CD4-positive, alpha-beta T cell treated with Interleukin-6 for 4 hours (primary cell): Measurements from ENCODE around the gene ZNF570.

ENCODE experiments used
- DNase-seq: peaks from one replicate; pipeline ENCODE4 v3.0.0-alpha.2; 2020; ENCODE audit warnings: mixed read lengths

ZNF570 gene

GRCh38 chr19:37468961-37469777 lies at the start of gene ZNF570:
TSS of gene ZNF570 (plus strand) at chr19:37469356. CDS start at chr19:37470355, 999 bp downstream.
- DNase-seq: peak; percentile 89

- DNase-seq: no peak
These were observed 16.5 kb upstream of the ZNF570 start for GRCh38 chr19:37452500-37453245.

- no peak for DNase-seq
These were observed 2.8 kb upstream of the ZNF570 start for GRCh38 chr19:37466277-37466797.

GRCh38 chr19:37466798-37467607 lies 2.2 kb upstream of the ZNF570 start, which contains the start of gene ZNF569:
TSS of gene ZNF569 (minus strand) at chr19:37467444. CDS start at chr19:37444921, 22,523 bp downstream.
- DNase-seq: peak; percentile 90

GRCh38 chr19:37467608-37468090 lies 1.5 kb upstream of the ZNF570 start:
- no peak for DNase-seq

- DNase-seq: no peak
These were observed 1.1 kb downstream of the ZNF570 start for GRCh38 chr19:37470216-37470615.

GRCh38 chr19:37472165-37472564 lies 3.0 kb downstream of the ZNF570 start:
- no peak for DNase-seq

- no peak for DNase-seq
These were observed 15.4 kb downstream of the ZNF570 start for GRCh38 chr19:37484406-37485168.

GRCh38 chr19:37492213-37492612 lies 23.1 kb downstream of the ZNF570 start:
- DNase-seq: no peak

- no peak for DNase-seq
These were observed 36.8 kb downstream of the ZNF570 start for GRCh38 chr19:37505958-37506386.

GRCh38 chr19:37506387-37507166 lies 37.4 kb downstream of the ZNF570 start, which contains the start of gene ZNF793:
TSS of gene ZNF793 (plus strand) at chr19:37506939. CDS start at chr19:37523440, 16,501 bp downstream.
- DNase-seq: peak; percentile 84

- no peak for DNase-seq
These were observed 38.0 kb downstream of the ZNF570 start for GRCh38 chr19:37507167-37507464.

- DNase-seq: no peak
These were observed 42.0 kb downstream of the ZNF570 start for GRCh38 chr19:37511186-37511585.

- DNase-seq: no peak
These were observed 42.7 kb downstream of the ZNF570 start for GRCh38 chr19:37511821-37512220.

- no peak for DNase-seq
These were observed 44.2 kb downstream of the ZNF570 start for GRCh38 chr19:37513397-37513796.

GRCh38 chr19:37519890-37520289 lies 50.7 kb downstream of the ZNF570 start:
- no peak for DNase-seq

GRCh38 chr19:37537391-37537947 lies 68.3 kb downstream of the ZNF570 start:
- no peak for DNase-seq
